ENCODE data around the gene TGFBI.

Gene TGFBI

GRCh38 chr5:136035837-136036236 is 7.0 kb downstream of the TGFBI start:
- DNase-seq (ENCODE audit: low read depth) = no peak
- TF ChIP-seq, protein P1, sequence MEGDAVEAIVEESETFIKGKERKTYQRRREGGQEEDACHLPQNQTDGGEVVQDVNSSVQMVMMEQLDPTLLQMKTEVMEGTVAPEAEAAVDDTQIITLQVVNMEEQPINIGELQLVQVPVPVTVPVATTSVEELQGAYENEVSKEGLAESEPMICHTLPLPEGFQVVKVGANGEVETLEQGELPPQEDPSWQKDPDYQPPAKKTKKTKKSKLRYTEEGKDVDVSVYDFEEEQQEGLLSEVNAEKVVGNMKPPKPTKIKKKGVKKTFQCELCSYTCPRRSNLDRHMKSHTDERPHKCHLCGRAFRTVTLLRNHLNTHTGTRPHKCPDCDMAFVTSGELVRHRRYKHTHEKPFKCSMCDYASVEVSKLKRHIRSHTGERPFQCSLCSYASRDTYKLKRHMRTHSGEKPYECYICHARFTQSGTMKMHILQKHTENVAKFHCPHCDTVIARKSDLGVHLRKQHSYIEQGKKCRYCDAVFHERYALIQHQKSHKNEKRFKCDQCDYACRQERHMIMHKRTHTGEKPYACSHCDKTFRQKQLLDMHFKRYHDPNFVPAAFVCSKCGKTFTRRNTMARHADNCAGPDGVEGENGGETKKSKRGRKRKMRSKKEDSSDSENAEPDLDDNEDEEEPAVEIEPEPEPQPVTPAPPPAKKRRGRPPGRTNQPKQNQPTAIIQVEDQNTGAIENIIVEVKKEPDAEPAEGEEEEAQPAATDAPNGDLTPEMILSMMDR (IDR thresholded peaks at IDR 0.05; ENCODE audit: control insufficient read depth, extremely low read depth, insufficient read depth) = no peak
- no peak overlapping the region for H3K4me3 ChIP-seq (ENCODE audit: low read depth, low read length)

- DNase-seq (ENCODE audit: low read depth) = no peak
- TF ChIP-seq, protein P1 (IDR thresholded peaks at IDR 0.05; ENCODE audit: control insufficient read depth, extremely low read depth, insufficient read depth) = no peak
- no peak overlapping the region for H3K4me3 ChIP-seq (ENCODE audit: low read depth, low read length)
Observed at GRCh38 chr5:136036293-136036911, 7.6 kb downstream of the TGFBI start.

- TF ChIP-seq, protein P1 (IDR thresholded peaks at IDR 0.05; ENCODE audit: control insufficient read depth, extremely low read depth, insufficient read depth) = 0 out of 2 replicates have a peak, but pooled peaks have one; percentile 3
- no peak for DNase-seq (ENCODE audit: low read depth)
- H3K4me3 ChIP-seq (ENCODE audit: low read depth, low read length) = no peak overlapping the region
Observed at GRCh38 chr5:136037001-136037705, 8.4 kb downstream of the TGFBI start.

- H3K4me3 ChIP-seq (ENCODE audit: low read depth, low read length) = no peak overlapping the region
- no peak for DNase-seq (ENCODE audit: low read depth)
- TF ChIP-seq, protein P1 (IDR thresholded peaks at IDR 0.05; ENCODE audit: control insufficient read depth, extremely low read depth, insufficient read depth) = no peak
Observed at GRCh38 chr5:136038635-136039034, 9.8 kb downstream of the TGFBI start.

DNA sequence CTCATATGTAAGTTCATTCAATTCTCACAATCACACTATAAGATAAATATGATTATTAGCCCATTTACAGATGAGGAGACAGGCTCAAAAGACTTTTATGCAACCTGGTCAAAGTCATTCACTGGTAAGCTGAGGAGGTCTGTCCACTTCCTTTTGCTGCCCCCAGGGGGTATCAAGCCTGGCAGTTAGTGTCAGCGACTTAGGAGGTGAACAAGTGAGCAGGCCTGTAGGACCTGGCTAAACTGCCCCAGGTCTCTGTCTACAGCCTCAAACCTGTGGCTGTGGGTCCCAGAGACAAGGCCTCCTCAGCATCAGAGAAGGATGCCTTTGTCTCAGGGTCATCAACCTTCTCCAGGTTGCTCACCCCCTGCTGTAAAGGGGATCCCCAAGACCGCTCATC is 10.4 kb downstream of the TGFBI start:
- TF ChIP-seq, protein P1 (IDR thresholded peaks at IDR 0.05; ENCODE audit: control insufficient read depth, extremely low read depth, insufficient read depth) = no peak
- H3K4me3 ChIP-seq (ENCODE audit: low read depth, low read length) = no peak overlapping the region
- no peak for DNase-seq (ENCODE audit: low read depth)

DNA sequence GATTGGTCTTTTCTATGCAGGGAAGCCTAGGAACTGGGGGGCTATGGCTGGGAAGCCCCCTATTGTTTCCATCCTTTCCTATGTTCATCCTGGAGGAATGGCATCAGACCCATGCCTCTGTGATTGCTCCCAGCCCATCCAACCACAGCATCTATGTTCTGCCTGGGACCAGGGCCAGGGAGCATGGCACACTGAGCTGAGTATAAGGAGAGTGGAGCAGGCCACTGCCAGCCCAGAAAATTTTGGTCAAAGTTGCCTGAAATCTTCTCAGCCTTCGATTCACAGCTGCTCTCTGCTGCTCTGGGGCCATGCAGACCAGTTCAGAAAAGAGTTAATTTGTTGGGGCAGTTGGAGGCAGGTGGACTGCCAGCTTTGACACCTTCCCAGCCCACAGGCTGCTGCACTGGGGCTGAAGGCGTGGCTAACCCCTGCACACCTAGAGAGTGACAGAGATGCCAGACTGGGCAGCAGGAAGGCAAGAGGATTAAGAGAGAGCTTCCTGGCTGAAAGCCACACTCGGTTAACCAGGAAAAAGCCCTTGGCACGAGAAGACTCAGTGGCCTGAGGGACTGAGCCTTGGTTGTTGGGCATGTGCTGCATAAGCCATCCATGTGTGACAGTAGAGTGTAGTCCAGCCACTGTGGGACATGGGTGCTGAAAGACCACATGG is 12.1 kb downstream of the TGFBI start:
- TF ChIP-seq, protein P1 (IDR thresholded peaks at IDR 0.05; ENCODE audit: control insufficient read depth, extremely low read depth, insufficient read depth) = no peak
- peak; percentile 76 for DNase-seq (ENCODE audit: low read depth)

More for the DNA sequence above, 12.1 kb downstream of the TGFBI start:
- H3K4me3 ChIP-seq (ENCODE audit: low read depth, low read length) = no peak overlapping the region
